K562 (cell line): ENCODE data around the gene RIPPLY3. TPM values are rescaled to one million over a fixed set of nuclear protein-coding genes. Genes with fewer than 3 reads are reported as not detected.

Source experiments
- DNMT1 ChIP-seq: fragments of 450-650 bp; IDR thresholded peaks from 2 replicates; pipeline ENCODE4 v1.6.1; 2016; ENCODE audit warnings: antibody characterized with exemption, mild to moderate bottlenecking
- E2F3 ChIP-seq: fragments of 250-450 bp; sonication (Bioruptor Pico); IDR thresholded peaks from 2 replicates; pipeline ENCODE4 v1.4.0; 2020; ENCODE audit warnings: mild to moderate bottlenecking
- HNRNPH1 ChIP-seq: fragments of 200-400 bp; formaldehyde crosslinking; optimal IDR thresholded peaks from 2 replicates; pipeline ENCODE3; 2017; ENCODE audit warnings: low read depth, mild to moderate bottlenecking, low read length, moderate library complexity
- KAT2B ChIP-seq: IDR thresholded peaks from one replicate; pipeline ENCODE4 v1.6.1; 2012; ENCODE audit warnings: low read depth, mild to moderate bottlenecking, control low read depth, inconsistent platforms, low read length, moderate library complexity
- LCOR ChIP-seq: sonication (generic); formaldehyde crosslinking; IDR thresholded peaks from 2 replicates; pipeline ENCODE4 v1.8.0; 2022; ENCODE audit warnings: mild to moderate bottlenecking, missing genetic modification reagents
- MCM2 ChIP-seq: fragments of 450-650 bp; IDR thresholded peaks from 2 replicates; pipeline ENCODE4 v1.6.1; 2017; ENCODE audit warnings: low read depth, mild to moderate bottlenecking
- MYNN ChIP-seq, 2 experiments: sonication (generic); formaldehyde crosslinking in 1 of 2; IDR thresholded peaks; 2 replicates each; pipeline versions ENCODE4 v1.5.0 to v1.6.1; 2016 to 2020; ENCODE audit warnings: antibody characterized with exemption in 1 of 2, missing genetic modification reagents in 1 of 2
- PHB ChIP-seq: fragments of 250-450 bp; sonication (Bioruptor Pico); IDR thresholded peaks from 2 replicates; pipeline ENCODE4 v1.5.0; 2021
- POLR2AphosphoS2 ChIP-seq: IDR thresholded peaks from 2 replicates; pipeline ENCODE4 v1.6.1; 2012; ENCODE audit warnings: low read length, improper control_type of control experiment
- POLR2AphosphoS5 ChIP-seq: IDR thresholded peaks from 2 replicates; pipeline ENCODE4 v1.6.1; 2011; ENCODE audit warnings: mild to moderate bottlenecking, low read depth, low read length, moderate library complexity; ENCODE audit not compliant: control insufficient read depth, insufficient read depth
- POLR2B ChIP-seq: fragments of 450-650 bp; IDR thresholded peaks from 2 replicates; pipeline ENCODE4 v1.6.1; 2018; ENCODE audit warnings: low read depth; ENCODE audit not compliant: partially characterized antibody
- PURB ChIP-seq: sonication (generic); formaldehyde crosslinking; IDR thresholded peaks from 2 replicates; pipeline ENCODE4 v1.9.0; 2021; ENCODE audit warnings: low read depth, mild to moderate bottlenecking, missing genetic modification reagents
- SIN3B ChIP-seq: fragments of 450-650 bp; IDR thresholded peaks from 2 replicates; pipeline ENCODE4 v1.6.1; 2017; ENCODE audit warnings: low read depth, mild to moderate bottlenecking, moderate library complexity
- SIRT6 ChIP-seq: IDR thresholded peaks from one replicate; pipeline ENCODE4 v1.6.1; 2012; ENCODE audit warnings: low read depth, mild to moderate bottlenecking, control low read depth, inconsistent platforms, low read length, moderate library complexity
- SLC30A9 ChIP-seq: fragments of 250-450 bp; sonication (Bioruptor Pico); IDR thresholded peaks from 2 replicates; pipeline ENCODE4 v1.8.0; 2022; ENCODE audit warnings: mild to moderate bottlenecking, moderate library complexity
- SMARCA4 ChIP-seq: fragments of 450-650 bp; IDR thresholded peaks from 2 replicates; pipeline ENCODE4 v1.6.1; 2016
- SP1 ChIP-seq: sonication (generic); formaldehyde crosslinking; IDR thresholded peaks from 2 replicates; pipeline ENCODE4 v1.8.1; 2022; ENCODE audit warnings: mild to moderate bottlenecking, missing genetic modification reagents
- TARDBP ChIP-seq: fragments of 450-650 bp; IDR thresholded peaks from 2 replicates; pipeline ENCODE4 v1.6.1; 2016
- TCF7 ChIP-seq: sonication (generic); IDR thresholded peaks from 2 replicates; pipeline ENCODE4 v1.6.1; 2016; ENCODE audit warnings: antibody characterized with exemption, borderline replicate concordance
- TCF7L2 ChIP-seq: fragments of 150-350 bp; IDR thresholded peaks from 2 replicates; pipeline ENCODE4 v1.6.1; 2016; ENCODE audit warnings: low read depth, mild to moderate bottlenecking, low read length, moderate library complexity
- ZC3H4 ChIP-seq: sonication (generic); formaldehyde crosslinking; IDR thresholded peaks from 2 replicates; pipeline ENCODE4 v1.9.0; 2021; ENCODE audit warnings: missing genetic modification reagents, borderline replicate concordance
- ZNF551 ChIP-seq: fragments of 250-450 bp; sonication (Bioruptor Pico); IDR thresholded peaks from 2 replicates; pipeline ENCODE4 v1.5.0; 2021; ENCODE audit warnings: mild to moderate bottlenecking, moderate library complexity
- ZNF644 ChIP-seq: fragments of 200-800 bp; sonication (Bioruptor generic); IDR thresholded peaks from 2 replicates; pipeline ENCODE4 v1.6.1; 2016; ENCODE audit warnings: low read depth, missing genetic modification characterization, missing compliant biosample characterization
- polyA plus RNA-seq, 8 experiments: library from polyadenylated mRNA; depleted of rRNA in 4 of 8; stranded (reverse) in 5 of 8; unstranded in 3 of 8; fragments of >200 nt; fragmentation: Nextera tagmentation in 2 of 8; fragmentation: Illumina TruSeq in 1 of 8; extraction: Ambion mirVana in 2 of 8; extraction: Trizol in 1 of 8; gene quantifications; 2 replicates each; pipeline versions ENCODE4 v1.2.1 to v1.2.3, GENCODE V29; 2011 to 2014; ENCODE audit warnings: inconsistent platforms in 1 of 8, missing spikeins in 1 of 8
- total RNA-seq, 7 experiments: library from RNA; depleted of rRNA in 6 of 7; stranded (reverse); fragments of >200 nt in 6 of 7; fragmentation: Illumina TruSeq in 2 of 7; extraction: Trizol in 2 of 7; gene quantifications; 2 replicates each; pipeline versions ENCODE4 v1.2.1 to v1.2.3, GENCODE V29; 2011 to 2021; ENCODE audit warnings: low replicate concordance in 1 of 7
- TF ChIP-seq, protein P1 (sequence below): fragments of 450-650 bp; formaldehyde crosslinking; conservative IDR thresholded peaks from 2 replicates; pipeline ENCODE4 v1.4.0; 2022; ENCODE audit warnings: mild to moderate bottlenecking, missing genetic modification characterization
- TF ChIP-seq, protein P2 (sequence below), 2 experiments: IDR thresholded peaks; 2 replicates each; pipeline ENCODE4 v1.6.1; 2011; ENCODE audit warnings: borderline replicate concordance in 1 of 2, control low read depth in 1 of 2, low read depth in 1 of 2, low read length in 1 of 2, mild to moderate bottlenecking in 1 of 2, mixed read lengths in 1 of 2, moderate library complexity in 1 of 2; ENCODE audit not compliant: insufficient read depth in 1 of 2, insufficient read length in 1 of 2, poor library complexity in 1 of 2, severe bottlenecking in 1 of 2; ENCODE audit errors: extremely low read depth in 1 of 2
- TF ChIP-seq, protein P3 (sequence below): fragments of 250-450 bp; sonication (Bioruptor Pico); IDR thresholded peaks from 2 replicates; pipeline ENCODE4 v1.8.0; 2022; ENCODE audit warnings: moderate library complexity, mild to moderate bottlenecking, inconsistent platforms
- TF ChIP-seq, protein P4 (sequence below): fragments of 250-450 bp; sonication (Bioruptor Pico); IDR thresholded peaks from 2 replicates; pipeline ENCODE4 v1.6.1; 2021; ENCODE audit warnings: mild to moderate bottlenecking

The RIPPLY3 gene
- total and polyA plus RNA-seq, 9 of the 15 experiments (the other 6 are each of a cell fraction or from before 2014, with no cell fraction given) = not detected

DNA sequence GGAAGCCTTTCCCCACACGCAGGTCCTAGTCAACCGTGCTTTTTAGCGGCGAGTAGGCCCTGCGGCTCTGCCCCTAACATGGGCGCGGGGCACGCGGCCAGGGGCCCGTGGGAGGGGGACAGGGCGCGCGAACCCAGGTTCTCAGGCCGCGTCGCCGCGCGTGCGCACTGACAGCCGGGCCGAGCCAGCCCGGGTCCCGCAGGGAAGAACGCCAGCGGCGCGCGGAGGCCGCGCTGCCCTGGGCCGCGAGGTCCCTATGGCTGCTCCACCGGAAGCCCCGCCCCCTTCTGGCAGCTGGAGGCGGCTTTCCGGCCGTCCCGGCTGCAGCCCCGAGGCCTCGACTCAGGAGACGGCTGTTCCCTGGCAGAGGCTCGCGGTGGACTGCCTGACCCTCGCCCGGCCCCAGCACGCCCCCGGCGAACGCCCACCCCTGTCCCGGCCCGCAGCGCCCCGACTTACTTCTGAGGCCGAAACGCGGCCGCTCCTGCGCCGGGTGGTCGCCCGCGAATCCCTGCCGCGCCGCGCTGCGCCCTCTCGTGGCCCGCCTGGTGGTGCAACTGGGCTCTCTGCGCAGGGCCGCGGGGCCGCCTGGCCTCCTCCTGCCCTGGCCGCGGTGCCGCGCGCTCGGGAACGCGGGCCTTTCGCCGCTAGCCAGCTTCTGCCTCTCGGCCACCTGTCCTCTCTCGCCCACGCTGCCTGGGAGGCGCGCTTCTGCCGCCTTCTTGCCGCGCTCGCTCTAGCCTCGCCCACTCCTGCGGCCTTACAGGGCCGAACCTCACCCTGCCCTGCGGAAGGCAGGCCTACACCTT, 16.6 kb upstream of the RIPPLY3 start (continued):
- no peak for TF ChIP-seq MYNN (IDR thresholded peaks at IDR 0.05)
- TF ChIP-seq MYNN (CRISPR knock-in tag; IDR thresholded peaks at IDR 0.05) = no peak
- peak; percentile 79 for TF ChIP-seq SP1 (CRISPR knock-in tag)
- no peak for TF ChIP-seq ZNF551 (CRISPR knock-in tag)
- TF ChIP-seq, protein P1, sequence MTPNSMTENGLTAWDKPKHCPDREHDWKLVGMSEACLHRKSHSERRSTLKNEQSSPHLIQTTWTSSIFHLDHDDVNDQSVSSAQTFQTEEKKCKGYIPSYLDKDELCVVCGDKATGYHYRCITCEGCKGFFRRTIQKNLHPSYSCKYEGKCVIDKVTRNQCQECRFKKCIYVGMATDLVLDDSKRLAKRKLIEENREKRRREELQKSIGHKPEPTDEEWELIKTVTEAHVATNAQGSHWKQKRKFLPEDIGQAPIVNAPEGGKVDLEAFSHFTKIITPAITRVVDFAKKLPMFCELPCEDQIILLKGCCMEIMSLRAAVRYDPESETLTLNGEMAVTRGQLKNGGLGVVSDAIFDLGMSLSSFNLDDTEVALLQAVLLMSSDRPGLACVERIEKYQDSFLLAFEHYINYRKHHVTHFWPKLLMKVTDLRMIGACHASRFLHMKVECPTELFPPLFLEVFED (CRISPR knock-in tag) = 0 out of 2 replicates have a peak, but pooled peaks have one; percentile 11
- no peak for TF ChIP-seq PURB (CRISPR knock-in tag)
- no peak for TF ChIP-seq POLR2AphosphoS2
- peak; percentile 54 for TF ChIP-seq POLR2B
- TF ChIP-seq POLR2AphosphoS5 = peak; percentile 80
- TF ChIP-seq SLC30A9 (CRISPR knock-in tag) = no peak
- TF ChIP-seq DNMT1 = no peak
- TF ChIP-seq E2F3 = peak; percentile 90
- TF ChIP-seq MCM2 = no peak
- no peak; the same call in none of the 2 replicates for TF ChIP-seq SIN3B
- no peak for TF ChIP-seq HNRNPH1
- peak; percentile 7; the same call in 1 of the 2 replicates for TF ChIP-seq ZC3H4 (CRISPR knock-in tag)
- no peak for TF ChIP-seq TCF7L2
- peak; percentile 67; the same call in 1 of the 2 replicates for TF ChIP-seq TARDBP
- no peak for TF ChIP-seq SMARCA4
- no peak for TF ChIP-seq SIRT6
- TF ChIP-seq LCOR = peak; percentile 90
- TF ChIP-seq ZNF644 (tag) = no peak; the same call in 1 of the 2 replicates
- TF ChIP-seq, protein P2, sequence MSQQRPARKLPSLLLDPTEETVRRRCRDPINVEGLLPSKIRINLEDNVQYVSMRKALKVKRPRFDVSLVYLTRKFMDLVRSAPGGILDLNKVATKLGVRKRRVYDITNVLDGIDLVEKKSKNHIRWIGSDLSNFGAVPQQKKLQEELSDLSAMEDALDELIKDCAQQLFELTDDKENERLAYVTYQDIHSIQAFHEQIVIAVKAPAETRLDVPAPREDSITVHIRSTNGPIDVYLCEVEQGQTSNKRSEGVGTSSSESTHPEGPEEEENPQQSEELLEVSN (IDR thresholded peaks at IDR 0.05; ENCODE audit: borderline replicate concordance in 1 of 2, extremely low read depth in 1 of 2, insufficient read depth in 1 of 2, insufficient read length in 1 of 2, low read depth in 1 of 2, low read length in 1 of 2, poor library complexity in 1 of 2, severe bottlenecking in 1 of 2) = peak; percentile 95 to 97
- TF ChIP-seq TCF7 = no peak
- TF ChIP-seq, protein P3, sequence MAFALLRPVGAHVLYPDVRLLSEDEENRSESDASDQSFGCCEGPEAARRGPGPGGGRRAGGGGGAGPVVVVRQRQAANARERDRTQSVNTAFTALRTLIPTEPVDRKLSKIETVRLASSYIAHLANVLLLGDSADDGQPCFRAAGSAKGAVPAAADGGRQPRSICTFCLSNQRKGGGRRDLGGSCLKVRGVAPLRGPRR (CRISPR knock-in tag) = no peak
- no peak for TF ChIP-seq KAT2B
- no peak; the same call in 1 of the 2 replicates for TF ChIP-seq PHB (CRISPR knock-in tag)
- TF ChIP-seq, protein P4, sequence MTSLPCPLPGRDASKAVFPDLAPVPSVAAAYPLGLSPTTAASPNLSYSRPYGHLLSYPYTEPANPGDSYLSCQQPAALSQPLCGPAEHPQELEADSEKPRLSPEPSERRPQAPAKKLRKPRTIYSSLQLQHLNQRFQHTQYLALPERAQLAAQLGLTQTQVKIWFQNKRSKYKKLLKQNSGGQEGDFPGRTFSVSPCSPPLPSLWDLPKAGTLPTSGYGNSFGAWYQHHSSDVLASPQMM (CRISPR knock-in tag) = no peak
